Naive thymus-derived CD8-positive, alpha-beta T cell (primary cell): ENCODE measurements around the gene VDR. TPM values are rescaled to one million over a fixed set of nuclear protein-coding genes. Genes with fewer than 3 reads are reported as not detected.

ENCODE experiments used
- ATAC-seq, 2 donors: fragments of 150-1000 bp; cut with Tn5 transposase in 1 of 2; sonication (Bioruptor Pico), chemical (Tn5 transposase) in 1 of 2; 1 replicate in 1 of 2; 2 replicates in 1 of 2; pipeline ENCODE4 v1.10.0; 2021; ENCODE audit warnings: mild to moderate bottlenecking in 2 of 2, moderate library complexity in 2 of 2
- POLR2A ChIA-PET: fragments of 350-600 bp; sonication (Branson Sonifier 250); formaldehyde crosslinking; loops from one replicate; lab custom pipeline; 2021; ENCODE audit warnings: antibody characterized with exemption; lab: Charles Lee
- DNase-seq, 10 donors: peaks; one replicate each; pipeline versions ENCODE4 v3.0.0 to v3.0.0-alpha.2; 2020 to 2022
- H3K27ac Mint-ChIP-seq, 10 donors: one replicate each; pipeline ENCODE4 v1.8.0; 2020 to 2022; ENCODE audit warnings: mild to moderate bottlenecking in 10 of 10, mixed read lengths in 10 of 10, moderate library complexity in 4 of 10, inconsistent platforms in 1 of 10
- H3K27me3 Mint-ChIP-seq, 5 donors: one replicate each; pipeline ENCODE4 v1.8.0; 2021 to 2022; ENCODE audit warnings: mixed read lengths in 5 of 5
- H3K36me3 Mint-ChIP-seq, 3 donors: one replicate each; pipeline ENCODE4 v1.8.0; 2020 to 2022; ENCODE audit warnings: mixed read lengths in 3 of 3, mild to moderate bottlenecking in 2 of 3, inconsistent platforms in 1 of 3
- H3K4me1 Mint-ChIP-seq, 4 donors: one replicate each; pipeline ENCODE4 v1.8.0; 2021 to 2022; ENCODE audit warnings: mixed read lengths in 4 of 4
- H3K4me3 Mint-ChIP-seq, 10 donors: one replicate each; pipeline ENCODE4 v1.8.0; 2020 to 2022; ENCODE audit warnings: mild to moderate bottlenecking in 10 of 10, mixed read lengths in 10 of 10, moderate library complexity in 6 of 10, inconsistent platforms in 1 of 10
- H3K9me3 Mint-ChIP-seq, 9 donors: one replicate each; pipeline ENCODE4 v1.8.0; 2020 to 2022; ENCODE audit warnings: mixed read lengths in 9 of 9, mild to moderate bottlenecking in 3 of 9, inconsistent platforms in 1 of 9, moderate library complexity in 1 of 9
- polyA plus RNA-seq, 3 donors: library from polyadenylated mRNA; unstranded; fragments of 300-500 nt; fragmentation: Illumina TruSeq; gene quantifications; one replicate each; pipeline ENCODE4 v1.2.3, GENCODE V29; 2021
- total RNA-seq, 8 experiments: library from RNA in 2 of 8; stranded (reverse) in 2 of 8; gene quantifications; one replicate each; pipeline ENCODE4 v1.2.3 and lab custom pipeline; 2021 to 2026

Gene VDR
- total and polyA plus RNA-seq, 5 experiments from 2014 or later = 0.49 to 0.73 TPM; not detected in 3

DNA sequence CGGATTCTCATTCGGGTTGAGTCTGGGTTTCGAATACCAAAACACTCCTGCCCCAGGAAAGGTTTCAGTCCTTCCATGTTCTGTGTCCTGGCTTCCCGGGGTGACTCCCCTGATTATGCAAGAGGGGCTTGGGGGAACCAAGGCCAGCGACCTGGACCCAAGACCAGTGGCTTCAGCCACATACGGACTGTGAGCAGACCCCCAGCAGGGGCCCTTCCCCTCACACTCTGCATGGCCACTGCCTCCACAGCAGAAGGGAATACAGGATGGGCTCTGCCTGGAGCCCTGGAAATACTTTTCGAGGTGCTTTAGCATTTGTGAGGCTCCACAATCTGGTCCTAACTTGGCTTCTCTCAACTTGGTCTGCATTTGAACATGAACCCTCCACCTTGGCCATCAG lies 104.2 kb downstream of the VDR start:
- H3K4me3 Mint-ChIP-seq = peak overlapping the region in 2 of 10 donors; percentile 31 to 83
- ATAC-seq = no peak
- H3K27ac Mint-ChIP-seq = peak overlapping the region in 4 of 10 donors; percentile 61 to 84 (median 75)

DNA sequence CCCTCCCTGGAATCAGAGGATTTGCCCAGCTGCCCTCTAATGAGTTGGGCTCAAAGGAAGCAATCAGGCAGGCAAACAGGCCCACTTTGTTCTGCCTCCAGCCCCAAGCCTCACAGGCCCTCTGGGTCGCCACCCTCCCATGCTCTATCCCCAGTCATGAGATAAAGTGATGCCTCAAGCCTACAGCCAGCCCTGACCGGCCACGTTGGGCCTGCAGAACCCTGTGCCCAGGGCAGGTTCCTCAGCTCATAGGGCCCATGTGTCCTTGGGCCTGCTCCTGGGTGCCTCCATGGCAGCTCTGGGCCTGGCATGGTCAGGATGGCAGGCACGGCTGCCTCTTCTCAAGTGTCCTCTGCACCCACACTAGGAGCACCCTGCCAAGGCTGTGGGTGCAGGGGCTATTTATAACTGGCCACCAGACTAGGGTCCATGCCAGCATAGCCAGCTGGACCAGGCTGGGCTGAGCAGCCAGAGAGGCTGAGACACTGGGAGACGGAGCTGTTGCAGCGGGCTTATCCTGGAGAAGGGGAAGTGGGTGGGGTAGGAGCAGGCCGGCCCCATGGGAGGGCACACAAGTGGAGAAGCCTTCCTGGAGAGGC lies 105.3 kb downstream of the VDR start:
- DNase-seq (no peak), ATAC-seq (no peak)
- H3K4me3 Mint-ChIP-seq = no peak overlapping the region

More for the DNA sequence above, 104.2 kb downstream of the VDR start:
- H3K27me3 Mint-ChIP-seq = no peaks in the 10 kb centered on the region
- H3K9me3 Mint-ChIP-seq = no peaks in the 10 kb centered on the region
- H3K4me1 Mint-ChIP-seq = peaks cover 45 to 82% (median 74%) of the 10 kb centered on the region in 4 donors
- peaks cover 0 to 34% (median 1%) of the 10 kb centered on the region in 3 donors for H3K36me3 Mint-ChIP-seq
- POLR2A ChIA-PET = interaction anchor here (0.6 to 22.6 kb wide), 5 partner anchors 8 to 31 kb away, joined by 3 to 514 read pairs (median 4); no protein-coding TSS in a partner anchor
- DNase-seq = no peak

DNA sequence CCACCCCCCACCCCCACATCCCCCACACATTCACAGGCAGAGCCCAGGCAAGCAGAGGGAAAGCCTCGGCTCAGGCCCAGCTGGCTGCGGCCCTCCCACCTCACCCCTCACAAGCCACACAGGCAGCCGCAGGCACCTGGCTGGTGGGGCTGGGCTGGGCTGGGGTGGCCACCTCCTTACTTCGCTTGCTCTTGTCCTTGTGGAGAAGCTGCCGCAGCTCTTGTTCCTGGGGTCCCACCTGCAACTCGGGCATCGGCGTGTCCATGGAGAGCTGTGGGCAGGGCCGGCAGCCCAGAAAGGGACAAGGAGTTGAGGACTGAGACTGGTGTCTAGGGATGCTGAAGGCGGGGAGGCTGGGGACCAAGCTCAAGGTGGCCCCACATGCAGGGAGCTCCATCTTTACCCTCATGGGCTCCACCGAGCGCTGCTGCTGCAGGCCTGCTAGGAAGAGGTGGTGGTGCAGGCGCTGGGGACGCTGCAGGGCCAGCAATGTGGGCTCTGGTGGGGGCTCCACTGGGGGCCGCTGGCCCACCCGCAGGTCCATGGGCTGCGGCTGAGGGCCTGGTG lies 106.3 kb downstream of the VDR start:
- Mint-ChIP-seq H3K27ac (peak overlapping the region in 5 of 10 donors; percentile 27 to 78 (median 57)), H3K4me1 (peaks cover 32 to 61% (median 53%) of the 10 kb centered on the region in 4 donors), H3K36me3 (peaks cover 0 to 43% (median 1%) of the 10 kb centered on the region in 3 donors), H3K27me3 (no peaks in the 10 kb centered on the region), H3K4me3 (peak overlapping the region in 2 of 10 donors; percentile 26 to 38), H3K9me3 (no peaks in the 10 kb centered on the region)
- no peak for ATAC-seq
- no peak for DNase-seq
- POLR2A ChIA-PET = interaction anchor here (0.9 to 4.1 kb wide), 7 partner anchors 11 to 37 kb away, joined by 3 to 31 read pairs (median 8); no protein-coding TSS in a partner anchor

More for the DNA sequence above, 105.3 kb downstream of the VDR start:
- Mint-ChIP-seq H3K9me3 (no peaks in the 10 kb centered on the region), H3K36me3 (peaks cover 0 to 33% (median 1%) of the 10 kb centered on the region in 3 donors), H3K27ac (peak overlapping the region in 6 of 10 donors; percentile 20 to 87 (median 58)), H3K4me1 (peaks cover 35 to 71% (median 62%) of the 10 kb centered on the region in 4 donors), H3K27me3 (no peaks in the 10 kb centered on the region)
- POLR2A ChIA-PET = interaction anchor here (0.6 to 4.1 kb wide), 5 partner anchors 10 to 36 kb away, joined by 3 to 31 read pairs (median 5); no protein-coding TSS in a partner anchor

DNA sequence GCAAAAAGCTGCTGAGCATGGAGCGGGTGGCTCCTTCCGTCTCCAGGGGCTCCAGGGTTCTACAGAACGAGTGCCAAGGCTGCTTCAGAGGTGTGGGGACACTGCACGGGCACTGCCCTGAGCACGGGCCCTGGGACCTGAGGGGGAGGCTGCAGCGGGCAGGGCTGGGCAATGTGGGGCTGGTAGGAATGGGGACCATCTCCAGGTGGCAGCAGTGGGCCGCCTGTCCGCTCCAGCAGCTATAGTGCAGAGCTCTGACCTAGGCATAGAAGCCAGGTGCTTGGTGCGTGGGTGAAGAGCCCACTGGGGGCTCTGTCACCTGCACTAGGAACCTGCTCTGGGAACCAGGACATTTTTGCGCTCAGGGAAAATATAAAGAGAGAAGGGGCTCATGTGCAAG lies 107.4 kb downstream of the VDR start:
- Mint-ChIP-seq H3K27me3 (no peaks in the 10 kb centered on the region), H3K4me3 (peak overlapping the region in 7 of 10 donors; percentile 44 to 81 (median 68)), H3K27ac (peak overlapping the region; percentile 51 to 95 (median 87)), H3K4me1 (peaks cover 26 to 51% (median 42%) of the 10 kb centered on the region in 4 donors), H3K36me3 (peaks cover 0 to 48% (median 1%) of the 10 kb centered on the region in 3 donors), H3K9me3 (no peaks in the 10 kb centered on the region)
- peak; percentile 88 to 90 for ATAC-seq
- POLR2A ChIA-PET = interaction anchor here (0.9 to 4.1 kb wide), 6 partner anchors 12 to 41 kb away, joined by 3 to 31 read pairs (median 7); partner anchors contain the start of gene HDAC7
- DNase-seq = peak in 8 of 10 donors; percentile 41 to 76 (median 58)

DNA sequence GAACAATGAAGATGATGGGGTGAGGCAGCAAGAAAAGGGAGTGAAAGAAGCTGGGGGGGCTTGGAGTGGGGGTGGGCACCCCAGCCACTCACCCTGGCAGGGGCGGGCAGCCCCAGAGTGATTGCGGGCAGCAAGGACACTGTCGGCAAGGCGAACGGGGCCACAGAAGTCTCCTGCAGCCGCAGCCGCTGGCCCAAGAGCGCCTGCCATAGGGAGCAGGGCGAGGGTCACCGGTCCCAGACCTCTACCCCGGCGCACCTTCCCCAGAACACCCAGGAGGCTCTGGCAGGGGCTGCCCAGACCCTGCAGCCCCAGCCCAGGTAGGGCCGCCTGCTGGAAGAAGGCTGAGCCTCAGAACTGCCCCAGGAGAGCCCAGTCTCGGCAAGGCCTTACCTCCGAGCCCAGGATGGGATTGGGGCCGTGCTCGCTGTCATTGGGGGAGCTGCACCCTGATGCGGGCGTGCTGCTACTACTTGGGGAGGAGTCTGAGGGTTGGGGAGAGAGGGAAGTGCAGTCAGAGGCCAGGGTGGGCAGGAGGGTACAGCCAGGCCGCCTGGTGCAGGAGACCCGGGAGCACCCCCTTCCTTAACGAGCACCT lies 108.9 kb downstream of the VDR start:
- Mint-ChIP-seq H3K9me3 (no peaks in the 10 kb centered on the region), H3K36me3 (peaks cover 0 to 58% (median 2%) of the 10 kb centered on the region in 3 donors), H3K4me3 (no peak overlapping the region), H3K27me3 (no peaks in the 10 kb centered on the region), H3K27ac (peak overlapping the region in 1 of 10 donors; percentile 19), H3K4me1 (peaks cover 14 to 35% (median 27%) of the 10 kb centered on the region in 4 donors)
- ATAC-seq = no peak
- POLR2A ChIA-PET = interaction anchor here (1.8 to 4.1 kb wide), 2 partner anchors 13 to 17 kb away, joined by 10 to 31 read pairs; no protein-coding TSS in a partner anchor
- no peak for DNase-seq

DNA sequence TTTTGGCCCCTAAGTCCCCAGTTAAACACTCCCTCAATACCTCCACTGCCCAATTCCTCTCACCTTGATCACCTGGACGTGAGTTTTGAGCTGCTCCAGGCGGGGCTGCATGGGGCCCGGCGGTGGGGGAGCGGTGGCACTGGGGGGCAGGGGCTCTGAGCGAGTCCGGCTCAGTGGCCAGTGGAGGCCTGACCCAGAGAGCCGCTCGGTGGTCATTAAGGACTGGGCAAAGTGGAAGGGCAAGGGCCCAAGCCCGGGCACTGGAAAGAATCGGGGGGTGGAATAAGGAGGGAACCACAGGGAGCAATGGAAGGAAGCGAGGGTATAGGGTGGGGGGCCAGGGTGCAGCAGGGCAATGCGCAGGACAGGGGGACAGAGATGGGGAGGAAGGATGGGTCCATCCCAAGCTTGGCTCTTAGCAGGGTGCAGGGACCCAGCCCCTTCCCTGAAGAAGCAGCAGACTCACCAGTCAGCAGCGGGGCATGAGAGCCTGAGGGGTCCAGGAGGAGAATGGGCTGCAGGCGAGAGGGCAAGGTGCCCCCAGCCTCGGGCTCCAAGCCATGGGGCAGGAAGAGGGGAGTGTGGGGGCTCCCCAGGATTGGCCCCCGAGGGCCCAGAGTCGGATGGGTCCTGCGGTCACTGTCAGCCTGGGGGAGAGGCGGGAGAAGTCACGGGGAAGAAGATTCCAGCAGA lies 109.5 kb downstream of the VDR start:
- ATAC-seq (no peak), DNase-seq (no peak)
- Mint-ChIP-seq H3K4me1 (peaks cover 13 to 31% (median 21%) of the 10 kb centered on the region in 4 donors), H3K27me3 (no peaks in the 10 kb centered on the region), H3K9me3 (no peaks in the 10 kb centered on the region), H3K36me3 (peaks cover 0 to 65% (median 4%) of the 10 kb centered on the region in 3 donors), H3K27ac (peak overlapping the region in 3 of 10 donors; percentile 18 to 44 (median 19)), H3K4me3 (no peak overlapping the region)
- POLR2A ChIA-PET = interaction anchor here (1.4 to 3.3 kb wide), 3 partner anchors 12 to 37 kb away, joined by 3 to 10 read pairs (median 10); no protein-coding TSS in a partner anchor

DNA sequence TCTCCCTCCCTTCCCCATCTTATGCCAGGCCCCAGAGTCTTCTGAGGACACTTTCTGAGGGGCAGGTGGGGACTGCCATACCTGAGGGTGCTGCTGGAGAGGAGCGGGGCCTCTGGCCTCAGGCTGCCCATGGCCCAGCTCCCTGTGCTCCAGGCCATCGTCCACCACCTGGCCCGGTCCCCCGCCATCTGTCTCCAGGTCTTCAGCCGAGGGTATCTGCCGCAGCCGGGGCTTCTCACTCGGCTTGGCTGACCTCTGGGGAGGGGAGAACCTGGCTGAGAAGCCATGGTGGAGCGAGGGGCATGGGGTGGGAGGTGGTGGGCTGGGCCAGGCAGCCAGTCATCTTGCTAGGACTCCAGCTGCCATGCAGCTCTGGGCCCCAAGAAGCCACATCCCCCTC lies 110.1 kb downstream of the VDR start:
- Mint-ChIP-seq H3K27me3 (no peaks in the 10 kb centered on the region), H3K27ac (no peak overlapping the region), H3K4me3 (no peak overlapping the region), H3K4me1 (peaks cover 13 to 25% (median 17%) of the 10 kb centered on the region in 4 donors), H3K9me3 (no peaks in the 10 kb centered on the region), H3K36me3 (peaks cover 0 to 67% (median 4%) of the 10 kb centered on the region in 3 donors)
- ATAC-seq (no peak), DNase-seq (no peak)
- POLR2A ChIA-PET = interaction anchor here (0.9 to 3.3 kb wide), 4 partner anchors 11 to 38 kb away, joined by 3 to 10 read pairs (median 6); no protein-coding TSS in a partner anchor

DNA sequence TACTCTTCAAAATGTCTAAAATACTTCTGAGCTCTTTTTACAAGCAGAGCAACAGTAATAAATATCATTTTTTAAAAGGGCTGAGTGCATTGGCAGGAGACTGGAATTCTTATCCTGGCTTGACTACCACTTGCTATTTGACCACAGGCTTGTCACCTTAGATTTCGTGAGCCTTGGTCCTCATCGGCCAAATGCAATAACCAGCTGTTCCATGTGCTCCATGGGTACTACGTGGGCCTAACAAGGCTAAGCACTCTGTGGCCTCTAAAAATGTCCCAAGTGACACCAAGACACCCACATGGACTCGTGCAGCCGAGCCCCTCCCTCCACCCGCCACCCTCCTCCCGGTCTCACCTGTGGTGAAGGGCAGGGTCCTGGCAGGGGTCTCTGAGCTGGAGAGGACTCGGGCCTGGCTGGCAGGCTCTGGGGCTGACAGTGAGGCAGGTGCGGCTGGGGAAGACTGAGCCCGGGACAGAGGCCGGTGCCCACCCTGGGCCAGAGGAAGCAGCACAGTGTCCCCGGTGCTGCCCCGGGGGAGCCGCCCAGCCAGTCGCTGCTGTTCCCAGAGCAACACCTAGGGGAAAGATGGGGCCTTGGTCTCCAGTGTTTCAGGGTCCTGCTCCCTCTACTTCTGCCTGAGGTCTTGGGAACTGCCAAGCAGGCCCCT lies 111.6 kb downstream of the VDR start:
- H3K9me3 Mint-ChIP-seq = no peaks in the 10 kb centered on the region
- H3K27ac Mint-ChIP-seq = peak overlapping the region in 3 of 10 donors; percentile 56 to 62 (median 59)
- no peak overlapping the region for H3K4me3 Mint-ChIP-seq

DNA sequence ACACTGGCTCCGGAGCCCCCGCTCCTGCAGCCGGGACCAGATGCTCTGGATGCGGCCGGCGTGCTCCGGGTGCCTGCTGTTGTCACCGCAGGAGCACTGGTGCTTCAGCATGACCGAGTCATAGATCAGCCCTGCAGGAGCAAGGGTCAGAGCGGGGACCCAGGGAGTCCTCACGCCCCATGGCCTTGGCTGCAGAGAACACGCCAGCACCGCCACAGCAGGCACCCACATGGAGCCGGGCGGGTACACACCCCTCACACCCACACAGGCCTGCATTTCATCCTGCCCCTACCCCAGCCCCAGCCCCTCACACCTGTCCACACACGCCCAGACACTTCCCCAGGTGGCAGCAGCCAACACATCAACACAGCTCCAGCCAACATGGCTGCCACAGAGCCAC lies 112.9 kb downstream of the VDR start:
- POLR2A ChIA-PET = interaction anchor here (1.0 to 2.0 kb wide), 4 partner anchors 9 to 29 kb away, joined by 3 to 8 read pairs (median 4); no protein-coding TSS in a partner anchor

More for the DNA sequence above, 111.6 kb downstream of the VDR start:
- ATAC-seq (no peak), DNase-seq (no peak)
- POLR2A ChIA-PET = interaction anchor here (1.2 to 3.3 kb wide), 3 partner anchors 8 to 40 kb away, joined by 3 to 10 read pairs (median 8); no protein-coding TSS in a partner anchor
- peaks cover 2 to 10% (median 9%) of the 10 kb centered on the region in 4 donors for H3K4me1 Mint-ChIP-seq
- no peaks in the 10 kb centered on the region for H3K27me3 Mint-ChIP-seq
- H3K36me3 Mint-ChIP-seq = peaks cover 0 to 79% (median 9%) of the 10 kb centered on the region in 3 donors

More for the DNA sequence above, 112.9 kb downstream of the VDR start:
- Mint-ChIP-seq H3K9me3 (no peaks in the 10 kb centered on the region), H3K4me1 (peaks cover 0 to 4% (median 0%) of the 10 kb centered on the region in 4 donors), H3K27ac (peak overlapping the region in 2 of 10 donors; percentile 43 to 62), H3K27me3 (no peaks in the 10 kb centered on the region), H3K36me3 (peaks cover 0 to 83% (median 15%) of the 10 kb centered on the region in 3 donors), H3K4me3 (no peak overlapping the region)
- DNase-seq (no peak), ATAC-seq (no peak)
